Body of pancreas (tissue), 4 donors: Measurements from ENCODE around the gene CARD19.

Source experiments
- CTCF ChIP-seq, 7 experiments: fragments of 450-650 bp in 4 of 7; fragments of 200-600 bp in 3 of 7; sonication (generic) in 3 of 7; IDR thresholded peaks; one replicate each; pipeline ENCODE4 v1.5.1; 2016 to 2019; ENCODE audit warnings: antibody characterized with exemption in 7 of 7
- POLR2A ChIP-seq, 3 donors: fragments of 450-650 bp; IDR thresholded peaks; one replicate each; pipeline ENCODE4 v1.6.1; 2016; ENCODE audit warnings: antibody characterized with exemption in 3 of 3, mild to moderate bottlenecking in 2 of 3

- TF ChIP-seq POLR2A (IDR thresholded peaks at IDR 0.05) (no peak), CTCF (IDR thresholded peaks at IDR 0.05) (no peak)
Observed at GRCh38 chr9:93128715-93129224, 32.8 kb downstream of the CARD19 start.
